ENCODE data around the gene ZNF185.

The ZNF185 gene

DNA sequence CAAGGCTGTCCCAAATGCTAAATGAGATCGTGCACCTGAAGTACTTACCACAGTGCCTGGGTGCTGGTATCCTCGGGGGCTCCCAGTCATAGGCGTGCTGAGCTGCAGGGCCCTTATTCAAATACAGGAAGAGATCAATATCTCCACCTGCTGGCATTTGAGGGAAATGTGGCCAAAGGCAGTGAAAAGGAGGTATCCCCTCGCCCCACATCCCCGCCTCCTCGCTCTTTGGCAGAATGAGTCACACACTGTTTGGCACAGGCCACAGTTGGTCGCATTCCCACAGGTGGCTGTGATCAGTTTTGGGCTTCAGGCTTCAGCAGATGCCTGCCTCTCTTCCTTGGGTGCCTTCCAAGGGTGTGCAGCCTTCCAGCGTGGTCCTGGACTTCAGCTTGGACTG, 28.4 kb downstream of the ZNF185 start:
- peak; percentile 46 for TF ChIP-seq CTCF (IDR thresholded peaks at IDR 0.05)

DNA sequence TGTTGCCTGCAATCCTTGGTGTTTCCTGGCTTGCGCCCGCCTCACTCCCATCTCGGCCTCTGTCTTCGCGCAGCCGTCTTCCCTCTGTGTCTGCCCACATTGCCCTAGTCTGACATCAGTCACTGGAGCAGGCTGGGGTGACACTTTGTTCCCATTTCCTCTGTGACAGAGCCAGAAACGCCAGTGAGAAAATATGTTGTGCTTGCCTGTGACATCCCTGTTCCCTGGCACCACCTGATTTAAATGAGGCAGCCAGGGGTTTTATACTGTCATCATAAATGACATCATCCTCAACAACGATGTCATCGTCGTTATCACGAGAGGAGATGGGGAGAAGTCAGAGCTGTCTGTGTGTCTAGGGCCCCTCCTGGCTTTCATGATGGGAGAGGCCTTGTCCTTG, 29.1 kb downstream of the ZNF185 start:
- TF ChIP-seq CTCF (IDR thresholded peaks at IDR 0.05): no peak

DNA sequence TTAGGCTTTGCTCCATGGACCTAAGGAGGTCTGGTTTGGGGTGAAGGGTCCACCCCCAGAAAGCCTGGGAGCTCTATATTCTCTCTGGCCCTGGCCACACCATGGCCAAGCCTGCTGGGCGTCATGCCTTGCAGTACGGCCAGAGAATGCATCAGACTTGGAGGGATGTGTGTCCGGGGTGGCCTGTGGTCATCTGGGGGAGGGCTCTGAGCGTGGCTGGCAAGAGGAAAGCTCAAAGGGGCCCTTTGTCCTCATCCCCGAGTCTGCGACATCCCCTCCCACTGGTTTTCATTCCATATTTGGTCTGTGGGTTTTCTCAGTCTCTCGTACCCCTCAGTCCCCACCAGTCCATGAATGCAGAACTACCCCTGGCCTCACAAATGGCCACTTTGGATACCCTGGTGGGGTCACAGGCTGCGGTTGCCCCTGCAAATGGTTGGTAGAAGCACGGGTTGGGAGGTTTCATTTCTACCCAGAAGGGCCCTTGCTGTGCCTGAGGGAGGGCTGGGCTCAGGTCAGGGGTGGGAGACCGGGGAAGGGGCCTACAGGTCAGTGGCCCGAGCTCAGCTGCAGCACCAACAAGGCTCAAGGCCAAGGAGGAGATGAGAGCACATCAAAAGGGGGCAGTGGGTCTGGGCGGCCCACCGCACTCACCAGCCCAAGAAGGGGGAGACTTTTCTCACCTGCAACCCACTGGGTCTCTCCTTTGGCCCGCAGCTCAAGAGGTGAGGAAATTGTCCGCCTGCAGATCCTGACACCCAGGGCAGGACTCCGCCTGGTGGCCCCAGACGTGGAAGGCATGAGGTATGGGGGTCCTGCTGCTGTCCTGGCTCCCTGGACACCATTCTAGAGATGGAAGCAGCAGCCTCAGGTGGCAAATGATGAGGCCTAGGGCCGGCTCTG, 30.2 kb downstream of the ZNF185 start:
- TF ChIP-seq CTCF (IDR thresholded peaks at IDR 0.05): no peak

DNA sequence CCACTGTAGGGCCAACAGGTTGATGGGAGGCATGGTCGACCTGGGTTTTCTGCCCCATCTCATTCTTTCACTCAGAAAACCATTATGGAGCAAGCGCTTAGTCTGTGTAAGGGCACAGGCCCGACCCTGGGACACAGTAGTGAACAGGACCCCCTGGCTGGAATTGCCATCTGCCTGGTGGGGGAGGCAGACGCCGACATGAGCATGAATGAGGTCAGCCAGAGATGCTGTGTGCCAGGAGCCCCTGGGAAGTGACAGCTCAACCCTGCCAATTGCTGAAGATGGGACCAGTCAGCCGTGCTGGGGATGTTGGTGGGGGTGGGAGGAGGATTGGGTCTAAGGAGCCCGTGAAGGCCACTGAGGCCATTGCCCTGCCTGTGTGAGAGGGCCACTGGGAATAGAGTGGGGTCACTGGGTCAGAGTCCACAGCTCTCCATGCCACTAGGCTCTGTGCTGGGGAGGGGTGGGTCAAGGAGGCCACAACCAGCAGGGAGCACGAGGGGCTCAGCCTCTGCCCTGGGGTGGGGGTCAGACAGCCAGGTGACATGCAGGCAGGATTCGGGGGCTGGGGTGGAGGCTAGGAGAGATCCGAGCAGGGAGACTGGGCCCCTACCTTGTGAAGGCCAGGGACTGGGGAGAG, 31.0 kb downstream of the ZNF185 start:
- no peak for TF ChIP-seq CTCF (IDR thresholded peaks at IDR 0.05)

DNA sequence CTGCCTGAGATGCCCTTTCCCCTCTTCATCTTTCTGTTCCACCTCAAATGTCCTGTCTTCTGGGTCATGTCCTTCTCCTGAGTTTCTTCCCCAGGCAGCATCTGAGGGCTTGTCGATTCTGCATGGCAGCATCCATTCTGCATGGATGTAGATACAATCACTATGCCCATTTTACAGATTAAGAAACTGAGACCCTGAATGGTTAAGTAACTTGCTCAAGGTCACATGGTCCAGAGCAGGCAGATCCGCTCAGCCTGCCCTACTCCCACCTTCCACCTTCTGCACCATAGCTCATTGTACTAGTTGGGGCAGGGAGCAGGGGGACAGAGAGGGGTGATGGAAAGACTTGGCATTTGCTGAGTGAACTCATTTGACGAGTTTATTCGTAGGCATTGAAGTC, 32.0 kb downstream of the ZNF185 start:
- no peak for TF ChIP-seq CTCF (IDR thresholded peaks at IDR 0.05)

- TF ChIP-seq CTCF (IDR thresholded peaks at IDR 0.05): no peak
These were observed 32.6 kb downstream of the ZNF185 start for GRCh38 chrX:152930516-152930915.

DNA sequence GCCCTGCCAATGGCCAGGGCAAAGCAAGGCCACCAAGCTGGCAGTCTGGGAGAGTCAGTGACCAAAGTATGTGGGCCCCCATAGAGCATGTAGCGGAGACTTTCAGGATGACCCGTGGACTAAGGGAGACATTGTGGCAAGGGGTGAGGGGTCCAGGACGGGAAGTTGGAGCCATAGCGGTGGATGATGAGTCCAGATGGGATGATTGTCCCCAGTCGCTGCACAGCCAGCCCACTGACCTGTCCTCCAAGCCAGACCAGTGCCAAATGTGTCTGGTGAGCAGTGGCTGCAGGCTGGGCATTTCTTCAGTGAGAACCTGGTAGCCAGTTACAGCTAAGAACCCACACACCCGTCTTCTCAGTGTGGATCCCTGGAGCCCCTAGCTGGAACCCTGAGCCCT, 34.3 kb downstream of the ZNF185 start:
- no peak for TF ChIP-seq CTCF (IDR thresholded peaks at IDR 0.05)

All from LNCAP (cell line).